ENCODE data around the gene PAQR5. TPM values are rescaled to one million over a fixed set of nuclear protein-coding genes. Genes with fewer than 3 reads are reported as not detected.

PAQR5 gene
- total and polyA plus RNA-seq, 2 donors (not counting 3 experiments of a cell fraction or from before 2014, with no cell fraction given): 0.08 to 0.09 TPM

DNA sequence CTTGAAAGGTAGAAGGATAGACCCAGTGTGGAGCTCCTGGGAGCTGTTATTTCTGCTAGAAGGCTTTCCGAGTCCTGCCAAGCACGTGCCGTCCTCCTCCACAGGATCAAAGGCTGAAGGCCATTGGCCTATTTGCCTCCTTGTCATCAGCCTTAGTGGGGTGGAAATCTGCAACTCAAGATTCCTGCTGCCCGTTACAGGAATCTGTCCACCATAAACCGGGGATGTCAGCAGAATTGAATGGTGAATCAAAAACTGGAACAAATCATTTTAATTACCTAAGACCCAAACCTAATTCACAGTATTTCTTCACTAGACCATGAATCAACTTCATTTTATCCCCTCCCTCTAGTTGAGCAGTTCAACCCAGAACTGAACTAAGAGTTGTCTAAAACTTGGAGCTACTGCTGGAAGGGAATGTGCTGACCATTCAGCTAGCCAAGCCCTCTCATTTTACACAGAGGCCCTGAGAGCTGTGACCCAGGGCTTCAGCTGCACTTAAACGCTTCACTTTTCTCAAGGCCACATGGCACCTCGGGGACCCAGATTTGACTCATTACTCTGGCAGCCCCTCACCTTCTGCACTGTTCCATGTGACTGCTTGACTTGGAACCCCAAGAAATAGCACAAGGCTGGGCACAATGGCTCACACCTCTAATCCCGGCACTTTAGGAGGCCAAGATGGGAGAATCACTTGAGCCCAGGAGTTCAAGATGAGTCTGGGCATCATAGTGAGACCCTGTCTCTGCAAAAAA, 78.7 kb downstream of the PAQR5 start:
- Histone ChIP-seq H3K4me2 (ENCODE audit: insufficient read depth, low read length) (no peak overlapping the region), H3K4me3 (replicated peaks in 1 of 3; ENCODE audit: insufficient read depth in 1 of 3, low read depth in 1 of 3, low read length in 3 of 3) (no peak overlapping the region), H3K27me3 (ENCODE audit: control insufficient read depth in 2 of 2, insufficient read depth in 2 of 2, low read length in 2 of 2) (peaks cover 0 to 3% of the 10 kb centered on the region in 2 experiments), H3K36me3 (ENCODE audit: control insufficient read depth in 2 of 2, extremely low read depth in 1 of 2, insufficient read depth in 2 of 2, low read length in 2 of 2) (no peaks in the 10 kb centered on the region), H3K9me1 (replicated peaks; ENCODE audit: control insufficient read depth, extremely low read depth, insufficient read depth, low read length) (no peaks in the 10 kb centered on the region), H3K4me1 (ENCODE audit: control insufficient read depth, extremely low read depth, insufficient read depth, low read length) (no peaks in the 10 kb centered on the region), H4K20me1 (replicated peaks; ENCODE audit: control insufficient read depth, extremely low read depth, insufficient read depth, low read length) (no peaks in the 10 kb centered on the region), H3K9ac (replicated peaks; ENCODE audit: extremely low read depth, insufficient read depth, low read length) (no peak overlapping the region), H3K9me3 (replicated peaks; ENCODE audit: control insufficient read depth, insufficient read depth, low read length) (no peaks in the 10 kb centered on the region), H3K79me2 (ENCODE audit: control insufficient read depth, insufficient read depth, low read length) (no peaks in the 10 kb centered on the region), H2AFZ (ENCODE audit: low read depth, low read length) (no peak overlapping the region), H3K27ac (ENCODE audit: insufficient read depth, low read depth, low read length) (no peak overlapping the region)
- no TSS peak for BruUV-seq (replicated peaks)
- FAIRE-seq (no peak), DNase-seq (ENCODE audit: low read depth, low spot score) (no peak)
- ChIA-PET POLR2A (no interaction called here), CTCF (interaction anchor here (4.1 kb wide), 1 partner anchor 17 kb away, joined by 18 read pairs; no protein-coding TSS in a partner anchor)
- intact Hi-C loops (cut with micrococcal nuclease) (no loop called here), dilution Hi-C loops (cut with MboI; ENCODE audit: extremely low pct_ligation_motif_present, low sequenced_read_pairs) (no loop called here)
- no peak for TF ChIP-seq EZH2 (IDR thresholded peaks at IDR 0.05; ENCODE audit: borderline replicate concordance, low read depth, low read length, severe bottlenecking)
- TF ChIP-seq, protein P1, sequence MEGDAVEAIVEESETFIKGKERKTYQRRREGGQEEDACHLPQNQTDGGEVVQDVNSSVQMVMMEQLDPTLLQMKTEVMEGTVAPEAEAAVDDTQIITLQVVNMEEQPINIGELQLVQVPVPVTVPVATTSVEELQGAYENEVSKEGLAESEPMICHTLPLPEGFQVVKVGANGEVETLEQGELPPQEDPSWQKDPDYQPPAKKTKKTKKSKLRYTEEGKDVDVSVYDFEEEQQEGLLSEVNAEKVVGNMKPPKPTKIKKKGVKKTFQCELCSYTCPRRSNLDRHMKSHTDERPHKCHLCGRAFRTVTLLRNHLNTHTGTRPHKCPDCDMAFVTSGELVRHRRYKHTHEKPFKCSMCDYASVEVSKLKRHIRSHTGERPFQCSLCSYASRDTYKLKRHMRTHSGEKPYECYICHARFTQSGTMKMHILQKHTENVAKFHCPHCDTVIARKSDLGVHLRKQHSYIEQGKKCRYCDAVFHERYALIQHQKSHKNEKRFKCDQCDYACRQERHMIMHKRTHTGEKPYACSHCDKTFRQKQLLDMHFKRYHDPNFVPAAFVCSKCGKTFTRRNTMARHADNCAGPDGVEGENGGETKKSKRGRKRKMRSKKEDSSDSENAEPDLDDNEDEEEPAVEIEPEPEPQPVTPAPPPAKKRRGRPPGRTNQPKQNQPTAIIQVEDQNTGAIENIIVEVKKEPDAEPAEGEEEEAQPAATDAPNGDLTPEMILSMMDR (IDR thresholded peaks at IDR 0.05; ENCODE audit: extremely low read depth in 1 of 2, insufficient read depth in 1 of 2, low read depth in 1 of 2, low read length in 2 of 2): no peak
- TF ChIP-seq FOS (IDR thresholded peaks at IDR 0.05; ENCODE audit: borderline replicate concordance, insufficient read depth, low read length): no peak
- TF ChIP-seq GATA2 (IDR thresholded peaks at IDR 0.05; ENCODE audit: insufficient read depth, insufficient read length, low read depth, low read length): no peak
- TF ChIP-seq POLR2AphosphoS5 (IDR thresholded peaks at IDR 0.05; ENCODE audit: insufficient read depth, low read depth, low read length): no peak

Measured in endothelial cell of umbilical vein (primary cell).